Panc1 (cell line): ENCODE measurements around the gene TAB2.

Experiments used
- CTCF ChIP-seq: fragments of 450-650 bp; IDR thresholded peaks from 2 replicates; pipeline ENCODE4 v1.5.1; 2017; ENCODE audit warnings: mild to moderate bottlenecking
- POLR2AphosphoS5 ChIP-seq: IDR thresholded peaks from 2 replicates; pipeline ENCODE4 v1.6.1; 2012; ENCODE audit warnings: mild to moderate bottlenecking, low read depth, low read length, moderate library complexity
- REST ChIP-seq, 2 experiments: IDR thresholded peaks; 2 replicates each; pipeline ENCODE4 v1.6.1; 2011 to 2012; ENCODE audit warnings: low read depth in 2 of 2, control low read depth in 1 of 2, low read length in 1 of 2, mild to moderate bottlenecking in 1 of 2, moderate library complexity in 1 of 2; ENCODE audit not compliant: insufficient read depth in 1 of 2
- SIN3A ChIP-seq: IDR thresholded peaks from 2 replicates; pipeline ENCODE4 v1.6.1; 2012; ENCODE audit warnings: low read depth, mild to moderate bottlenecking, low read length, moderate library complexity, borderline replicate concordance; ENCODE audit not compliant: insufficient read depth
- TCF7L2 ChIP-seq: IDR thresholded peaks from 2 replicates; pipeline ENCODE4 v1.6.1; 2011; ENCODE audit warnings: mild to moderate bottlenecking, low read depth, low read length, inconsistent platforms

DNA sequence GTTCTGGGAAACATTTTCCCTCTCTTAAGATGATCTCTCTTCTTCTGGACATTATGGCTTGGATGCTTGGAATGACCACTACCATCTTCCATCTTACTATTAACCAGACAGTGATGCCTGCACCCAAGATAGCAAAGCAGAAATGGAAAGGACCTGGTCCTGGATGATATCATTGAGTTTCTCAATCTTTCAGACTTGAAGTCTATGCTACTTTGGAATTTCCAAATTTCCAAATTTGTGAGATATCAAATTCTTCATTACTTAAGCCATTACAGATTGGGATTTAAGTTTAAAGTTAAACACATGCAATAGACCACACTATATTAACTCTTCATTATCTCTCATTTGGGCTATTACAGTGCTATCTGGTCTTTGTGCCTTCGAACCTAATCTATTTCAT is 3.7 kb upstream of the TAB2 start:
- TF ChIP-seq CTCF, result no peak
- TF ChIP-seq REST (IDR thresholded peaks at IDR 0.05; ENCODE audit: insufficient read depth in 1 of 2, low read depth in 2 of 2, low read length in 1 of 2), result no peak
- TF ChIP-seq POLR2AphosphoS5, result no peak
- no peak for TF ChIP-seq SIN3A
- no peak for TF ChIP-seq TCF7L2
